CD8-positive, alpha-beta memory T cell (primary cell): ENCODE results near the gene CD44. TPM values are rescaled to one million over a fixed set of nuclear protein-coding genes. Genes with fewer than 3 reads are reported as not detected.

Experiments used
- CTCF ChIA-PET: fragments of 350-600 bp; sonication (Branson Sonifier 250); formaldehyde crosslinking; loops from one replicate; lab custom pipeline; 2021; ENCODE audit warnings: antibody characterized with exemption; lab: Charles Lee
- POLR2A ChIA-PET: fragments of 350-600 bp; sonication (Branson Sonifier 250); formaldehyde crosslinking; loops from one replicate; lab custom pipeline; 2021; ENCODE audit warnings: antibody characterized with exemption; lab: Charles Lee
- DNase-seq, 5 donors: peaks; one replicate each; pipeline versions ENCODE4 v3.0.0 to v3.0.0-alpha.2; 2020 to 2022; ENCODE audit warnings: mixed read lengths in 1 of 5
- H3K27ac ChIP-seq: one replicate; pipeline ENCODE4 v1.7.0; 2013; ENCODE audit warnings: low read depth, mild to moderate bottlenecking, low read length, moderate library complexity
- H3K27me3 ChIP-seq: 2 replicates; pipeline ENCODE4 v1.7.0; 2013; ENCODE audit warnings: low read length, mild to moderate bottlenecking; ENCODE audit not compliant: insufficient read depth, poor library complexity, severe bottlenecking
- H3K36me3 ChIP-seq: 2 replicates; pipeline ENCODE4 v1.7.0; 2013; ENCODE audit warnings: mild to moderate bottlenecking, low read length, moderate library complexity; ENCODE audit not compliant: insufficient read depth
- H3K4me1 ChIP-seq: 2 replicates; pipeline ENCODE4 v1.7.0; 2013; ENCODE audit warnings: mild to moderate bottlenecking, low read length, moderate library complexity; ENCODE audit not compliant: insufficient read depth
- H3K4me3 ChIP-seq: 2 replicates; pipeline ENCODE4 v1.7.0; 2013; ENCODE audit warnings: mild to moderate bottlenecking, low read length
- H3K9me3 ChIP-seq: 2 replicates; pipeline ENCODE4 v1.7.0; 2013; ENCODE audit warnings: mild to moderate bottlenecking, low read length
- H3K27ac Mint-ChIP-seq, 8 donors: one replicate each; pipeline ENCODE4 v1.8.0; 2020 to 2021; ENCODE audit warnings: mixed read lengths in 8 of 8, mild to moderate bottlenecking in 6 of 8, inconsistent platforms in 3 of 8, moderate library complexity in 3 of 8
- H3K27me3 Mint-ChIP-seq, 2 donors: one replicate each; pipeline ENCODE4 v1.8.0; 2020 to 2021; ENCODE audit warnings: mixed read lengths in 2 of 2, mild to moderate bottlenecking in 1 of 2, moderate library complexity in 1 of 2
- H3K36me3 Mint-ChIP-seq, 3 donors: one replicate each; pipeline ENCODE4 v1.8.0; 2020 to 2021; ENCODE audit warnings: mixed read lengths in 3 of 3, inconsistent platforms in 1 of 3, mild to moderate bottlenecking in 1 of 3
- H3K4me1 Mint-ChIP-seq, 3 donors: one replicate each; pipeline ENCODE4 v1.8.0; 2020 to 2021; ENCODE audit warnings: mixed read lengths in 3 of 3, inconsistent platforms in 1 of 3, mild to moderate bottlenecking in 1 of 3
- H3K4me3 Mint-ChIP-seq, 7 donors: one replicate each; pipeline ENCODE4 v1.8.0; 2020 to 2021; ENCODE audit warnings: mixed read lengths in 7 of 7, mild to moderate bottlenecking in 6 of 7, moderate library complexity in 4 of 7, inconsistent platforms in 2 of 7
- H3K9me3 Mint-ChIP-seq, 5 donors: one replicate each; pipeline ENCODE4 v1.8.0; 2020 to 2022; ENCODE audit warnings: mixed read lengths in 5 of 5, mild to moderate bottlenecking in 3 of 5, moderate library complexity in 2 of 5, inconsistent platforms in 1 of 5
- polyA plus RNA-seq: library from polyadenylated mRNA; unstranded; fragments of 300-500 nt; fragmentation: Illumina TruSeq; gene quantifications from one replicate; pipeline ENCODE4 v1.2.3, GENCODE V29; 2021
- total RNA-seq, 2 experiments: library from RNA; stranded (reverse); gene quantifications; one replicate each; pipeline ENCODE4 v1.2.3, GENCODE V29; 2021

Gene CD44
- total and polyA plus RNA-seq, 3 experiments from 2014 or later = 338 to 534 (median 510) TPM

DNA sequence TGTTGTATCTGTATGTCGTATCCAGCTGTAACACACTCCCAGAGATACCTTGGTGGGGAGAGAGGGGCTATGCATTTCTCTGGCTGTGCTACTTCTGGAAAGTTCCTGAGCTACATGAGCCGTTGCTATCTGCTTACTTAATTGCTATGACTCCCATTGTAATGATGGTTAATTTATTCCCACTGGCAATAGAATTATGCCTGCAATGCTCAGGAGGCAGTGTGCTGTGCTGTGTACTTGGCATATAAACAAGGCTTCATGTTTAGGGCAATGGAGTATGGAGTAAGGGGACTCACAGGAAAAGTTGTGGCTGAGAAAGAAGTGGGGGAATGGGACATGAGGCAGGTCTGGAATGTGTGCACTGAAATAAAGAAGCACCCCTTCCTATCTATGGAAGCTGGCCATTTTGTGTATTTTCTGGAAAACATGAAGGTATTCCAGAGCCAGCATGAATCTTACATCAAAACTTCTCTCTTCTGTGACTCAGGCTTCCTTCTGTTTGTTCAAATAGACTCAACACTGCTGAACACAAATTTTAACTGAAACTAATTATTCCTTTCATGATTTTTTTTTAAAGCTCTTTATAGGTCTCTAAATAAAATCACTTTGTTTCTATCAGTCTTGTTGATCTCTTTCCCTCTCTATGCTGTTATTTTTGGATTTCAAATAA is 40.6 kb downstream of the CD44 start:
- H3K9me3 ChIP-seq = no peaks in the 10 kb centered on the region
- H3K4me1 ChIP-seq = peaks cover 88% of the 10 kb centered on the region
- H3K4me3 ChIP-seq = no peak overlapping the region
- no peak overlapping the region for H3K27ac ChIP-seq
- Mint-ChIP-seq H3K9me3 (no peaks in the 10 kb centered on the region), H3K27ac (peak overlapping the region; percentile 80 to 100 (median 94)), H3K36me3 (peaks cover 33 to 89% (median 54%) of the 10 kb centered on the region in 3 donors), H3K4me3 (peak overlapping the region; percentile 14 to 68 (median 54)), H3K4me1 (peaks cover 86 to 93% (median 92%) of the 10 kb centered on the region in 3 donors), H3K27me3 (no peaks in the 10 kb centered on the region)
- ChIA-PET POLR2A (interaction anchor here (0.7 to 1.7 kb wide), 3 partner anchors 13 to 150 kb away, joined by 3 to 6 read pairs (median 3); no protein-coding TSS in a partner anchor), CTCF (interaction anchor here (1.1 to 13.3 kb wide), 7 partner anchors 13 to 182 kb away, joined by 3 to 111 read pairs (median 3); no protein-coding TSS in a partner anchor)
- H3K36me3 ChIP-seq = peaks cover 45% of the 10 kb centered on the region
- no peak for DNase-seq
- H3K27me3 ChIP-seq = no peaks in the 10 kb centered on the region

- Histone ChIP-seq H3K27me3 (no peaks in the 10 kb centered on the region), H3K27ac (no peak overlapping the region), H3K4me1 (peaks cover 88% of the 10 kb centered on the region), H3K36me3 (peaks cover 51% of the 10 kb centered on the region), H3K4me3 (no peak overlapping the region), H3K9me3 (no peaks in the 10 kb centered on the region)
- CTCF ChIA-PET = interaction anchor here (1.1 to 13.3 kb wide), 4 partner anchors 17 to 124 kb away, joined by 3 to 111 read pairs (median 4); no protein-coding TSS in a partner anchor
- H3K27me3 Mint-ChIP-seq = no peaks in the 10 kb centered on the region
- DNase-seq = no peak
- H3K4me3 Mint-ChIP-seq = peak overlapping the region; percentile 3 to 68 (median 54)
- H3K9me3 Mint-ChIP-seq = no peaks in the 10 kb centered on the region
- peaks cover 85 to 93% (median 92%) of the 10 kb centered on the region in 3 donors for H3K4me1 Mint-ChIP-seq
- POLR2A ChIA-PET = interaction anchor here (0.7 kb wide), 1 partner anchor 15 kb away, joined by 3 read pairs; no protein-coding TSS in a partner anchor
- H3K36me3 Mint-ChIP-seq = peaks cover 35 to 90% (median 52%) of the 10 kb centered on the region in 3 donors
- H3K27ac Mint-ChIP-seq = peak overlapping the region; percentile 80 to 100 (median 94)
These were observed 41.6 kb downstream of the CD44 start for GRCh38 chr11:35180317-35181233.

DNA sequence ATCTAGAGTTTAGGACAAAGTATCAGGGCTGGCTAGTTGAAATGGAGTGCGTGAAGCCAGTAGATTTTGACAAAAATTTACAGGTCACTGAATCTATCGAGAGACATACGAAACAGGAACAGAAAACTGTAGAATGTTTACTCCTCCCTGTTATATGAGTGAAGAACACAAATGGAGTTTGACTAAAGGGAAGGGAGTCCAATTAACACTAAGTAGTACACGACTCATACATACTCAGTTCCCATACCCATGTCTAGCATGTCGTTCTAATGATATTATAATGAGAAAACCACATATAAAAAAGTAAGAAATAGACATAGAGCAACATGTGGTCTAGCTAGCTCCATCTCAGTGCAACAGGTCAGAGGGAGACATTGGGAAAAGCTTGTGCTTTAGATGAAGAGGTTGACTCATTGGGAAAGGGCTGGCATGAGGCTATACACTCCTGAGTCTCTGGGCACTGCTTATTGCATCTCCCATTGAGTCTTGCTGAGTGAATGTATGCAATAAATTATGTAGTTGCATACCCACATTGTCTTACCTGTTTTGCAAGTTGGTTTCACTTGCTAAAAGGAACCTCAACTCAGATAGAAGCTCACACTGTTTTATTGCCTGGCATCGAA is 43.5 kb downstream of the CD44 start:
- no peak overlapping the region for H3K27ac ChIP-seq
- POLR2A ChIA-PET = interaction anchor here (0.9 kb wide), 1 partner anchor 185 kb away, joined by 3 read pairs; no protein-coding TSS in a partner anchor
- H3K36me3 ChIP-seq = peaks cover 47% of the 10 kb centered on the region

GRCh38 chr11:35183326-35183925 is 44.5 kb downstream of the CD44 start:
- H3K4me3 Mint-ChIP-seq = peak overlapping the region in 4 of 7 donors; percentile 24 to 73 (median 46)
- no peak overlapping the region for H3K27ac ChIP-seq
- H3K4me1 Mint-ChIP-seq = peaks cover 81 to 95% (median 90%) of the 10 kb centered on the region in 3 donors

More for the DNA sequence above, 43.5 kb downstream of the CD44 start:
- peaks cover 86% of the 10 kb centered on the region for H3K4me1 ChIP-seq
- H3K4me1 Mint-ChIP-seq = peaks cover 83 to 95% (median 90%) of the 10 kb centered on the region in 3 donors
- peak overlapping the region; percentile 68 to 94 (median 82) for H3K27ac Mint-ChIP-seq
- H3K27me3 ChIP-seq = no peaks in the 10 kb centered on the region
- no peak for DNase-seq
- CTCF ChIA-PET = interaction anchor here (1.3 to 13.3 kb wide), 4 partner anchors 19 to 123 kb away, joined by 3 to 111 read pairs (median 4); no protein-coding TSS in a partner anchor
- H3K4me3 Mint-ChIP-seq = peak overlapping the region in 4 of 7 donors; percentile 4 to 51 (median 22)
- H3K4me3 ChIP-seq = no peak overlapping the region
- no peaks in the 10 kb centered on the region for H3K9me3 Mint-ChIP-seq
- no peaks in the 10 kb centered on the region for H3K9me3 ChIP-seq
- H3K36me3 Mint-ChIP-seq = peaks cover 33 to 92% (median 49%) of the 10 kb centered on the region in 3 donors
- no peaks in the 10 kb centered on the region for H3K27me3 Mint-ChIP-seq

GRCh38 chr11:35185696-35186095 is 46.7 kb downstream of the CD44 start:
- peak overlapping the region in 2 of 7 donors; percentile 38 to 55 for H3K4me3 Mint-ChIP-seq
- H3K27ac Mint-ChIP-seq = peak overlapping the region; percentile 66 to 90 (median 81)
- POLR2A ChIA-PET = no interaction called here
- H3K9me3 ChIP-seq = no peaks in the 10 kb centered on the region
- CTCF ChIA-PET = interaction anchor here (1.1 to 1.4 kb wide), 2 partner anchors 19 to 20 kb away, joined by 3 read pairs; no protein-coding TSS in a partner anchor
- no peak overlapping the region for H3K4me3 ChIP-seq
- no peak overlapping the region for H3K27ac ChIP-seq
- peaks cover 76 to 94% (median 80%) of the 10 kb centered on the region in 3 donors for H3K4me1 Mint-ChIP-seq
- H3K4me1 ChIP-seq = peaks cover 57% of the 10 kb centered on the region
- DNase-seq = no peak
- peaks cover 52% of the 10 kb centered on the region for H3K36me3 ChIP-seq
- H3K27me3 ChIP-seq = no peaks in the 10 kb centered on the region
- no peaks in the 10 kb centered on the region for H3K9me3 Mint-ChIP-seq
- H3K36me3 Mint-ChIP-seq = peaks cover 38 to 91% (median 48%) of the 10 kb centered on the region in 3 donors
- no peaks in the 10 kb centered on the region for H3K27me3 Mint-ChIP-seq

More at GRCh38 chr11:35183326-35183925, 44.5 kb downstream of the CD44 start:
- H3K27me3 ChIP-seq = no peaks in the 10 kb centered on the region
- Mint-ChIP-seq H3K27me3 (no peaks in the 10 kb centered on the region), H3K27ac (peak overlapping the region; percentile 68 to 94 (median 82)), H3K36me3 (peaks cover 38 to 92% (median 52%) of the 10 kb centered on the region in 3 donors), H3K9me3 (no peaks in the 10 kb centered on the region)
- no peaks in the 10 kb centered on the region for H3K9me3 ChIP-seq
- ChIA-PET POLR2A (interaction anchor here (0.9 kb wide), 1 partner anchor 186 kb away, joined by 3 read pairs; no protein-coding TSS in a partner anchor), CTCF (interaction anchor here (1.1 to 13.3 kb wide), 5 partner anchors 12 to 122 kb away, joined by 3 to 111 read pairs (median 3); no protein-coding TSS in a partner anchor)
- DNase-seq = no peak
- H3K4me3 ChIP-seq = no peak overlapping the region
- peaks cover 49% of the 10 kb centered on the region for H3K36me3 ChIP-seq
- H3K4me1 ChIP-seq = peaks cover 76% of the 10 kb centered on the region

DNA sequence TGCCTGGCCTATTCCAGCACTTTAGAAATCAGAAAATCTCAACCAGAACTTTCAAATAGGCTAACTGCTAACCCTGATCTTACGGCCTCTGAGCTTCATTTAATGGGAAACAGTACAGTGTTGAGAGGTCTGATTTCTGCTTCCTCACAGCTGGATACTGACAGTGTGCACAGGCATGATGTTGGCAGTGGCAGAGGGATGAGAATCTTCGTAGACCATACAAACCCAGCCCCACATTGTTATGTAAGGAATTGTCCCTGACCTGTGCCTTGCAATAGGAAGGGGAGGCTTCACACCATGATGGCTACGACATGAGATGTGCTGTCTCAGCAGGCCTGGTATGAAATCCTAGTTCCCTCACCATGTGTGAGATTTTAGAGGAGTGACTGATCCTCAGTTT is 49.0 kb downstream of the CD44 start:
- CTCF ChIA-PET = interaction anchor here (2.5 kb wide), 1 partner anchor 10 kb away, joined by 7 read pairs; no protein-coding TSS in a partner anchor
- no peaks in the 10 kb centered on the region for H3K9me3 ChIP-seq
- DNase-seq = no peak
- no peak overlapping the region for H3K27ac ChIP-seq
- peaks cover 27 to 96% (median 49%) of the 10 kb centered on the region in 3 donors for H3K36me3 Mint-ChIP-seq
- H3K4me1 ChIP-seq = peaks cover 61% of the 10 kb centered on the region
- no peak overlapping the region for H3K4me3 Mint-ChIP-seq
- H3K9me3 Mint-ChIP-seq = no peaks in the 10 kb centered on the region
- H3K27ac Mint-ChIP-seq = peak overlapping the region; percentile 39 to 91 (median 74)
- H3K27me3 ChIP-seq = no peaks in the 10 kb centered on the region
- H3K36me3 ChIP-seq = peaks cover 60% of the 10 kb centered on the region
- H3K4me1 Mint-ChIP-seq = peaks cover 78 to 98% (median 82%) of the 10 kb centered on the region in 3 donors
- no peaks in the 10 kb centered on the region for H3K27me3 Mint-ChIP-seq
- POLR2A ChIA-PET = no interaction called here
- no peak overlapping the region for H3K4me3 ChIP-seq
